K562 (cell line): ENCODE measurements around the gene PTPRM.

Source experiments
- BHLHE40 ChIP-seq: IDR thresholded peaks from 2 replicates; pipeline ENCODE4 v1.6.1; 2011; ENCODE audit warnings: low read length, improper control_type of control experiment
- CREB1 ChIP-seq, 2 experiments: sonication (generic) in 1 of 2; formaldehyde crosslinking in 1 of 2; IDR thresholded peaks; 2 replicates each; pipeline versions ENCODE4 v1.6.1 to v1.8.0; 2012 to 2022; ENCODE audit warnings: inconsistent platforms in 1 of 2, mild to moderate bottlenecking in 1 of 2, missing genetic modification reagents in 1 of 2, moderate library complexity in 1 of 2
- ELF4 ChIP-seq: fragments of 450-650 bp; formaldehyde crosslinking; IDR thresholded peaks from 2 replicates; pipeline ENCODE4 v1.4.0; 2022; ENCODE audit warnings: missing genetic modification characterization
- FOXJ3 ChIP-seq: sonication (generic); formaldehyde crosslinking; IDR thresholded peaks from 2 replicates; pipeline ENCODE4 v1.4.0; 2020; ENCODE audit warnings: mild to moderate bottlenecking, missing genetic modification reagents
- KAT2B ChIP-seq: IDR thresholded peaks from one replicate; pipeline ENCODE4 v1.6.1; 2012; ENCODE audit warnings: low read depth, mild to moderate bottlenecking, control low read depth, inconsistent platforms, low read length, moderate library complexity
- NR2C2 ChIP-seq, 2 experiments: fragments of 200-800 bp in 1 of 2; sonication (Bioruptor generic) in 1 of 2; sonication (generic) in 1 of 2; formaldehyde crosslinking in 1 of 2; IDR thresholded peaks; 2 replicates each; pipeline versions ENCODE4 v1.6.1 to v1.8.0; 2016 to 2022; ENCODE audit warnings: mild to moderate bottlenecking in 1 of 2, missing compliant biosample characterization in 1 of 2, missing genetic modification characterization in 1 of 2, missing genetic modification reagents in 1 of 2
- POLR2A ChIP-seq: fragments of 450-650 bp; conservative IDR thresholded peaks from 2 replicates; pipeline ENCODE4 v1.6.1; 2016
- POLR3A ChIP-seq: IDR thresholded peaks from 2 replicates; pipeline ENCODE4 v1.6.1; 2011; ENCODE audit warnings: borderline replicate concordance, mild to moderate bottlenecking, moderate library complexity; ENCODE audit not compliant: insufficient read length, insufficient read depth; ENCODE audit errors: extremely low read depth
- TAF9B ChIP-seq: fragments of 450-650 bp; IDR thresholded peaks from 2 replicates; pipeline ENCODE4 v1.6.1; 2018; ENCODE audit warnings: mild to moderate bottlenecking; ENCODE audit not compliant: partially characterized antibody
- THRAP3 ChIP-seq: fragments of 450-650 bp; IDR thresholded peaks from 2 replicates; pipeline ENCODE4 v1.6.1; 2016; ENCODE audit warnings: mild to moderate bottlenecking, inconsistent platforms, borderline replicate concordance
- ZBTB1 ChIP-seq: sonication (generic); formaldehyde crosslinking; IDR thresholded peaks from 2 replicates; pipeline ENCODE4 v1.8.1; 2023; ENCODE audit warnings: missing genetic modification reagents, low read depth, mild to moderate bottlenecking, borderline replicate concordance
- ZNF140 ChIP-seq: fragments of 250-450 bp; sonication (Bioruptor Pico); IDR thresholded peaks from 2 replicates; pipeline ENCODE4 v1.8.0; 2021; ENCODE audit warnings: moderate library complexity, mild to moderate bottlenecking, inconsistent platforms
- TF ChIP-seq, protein P1 (sequence below), 3 experiments: IDR thresholded peaks in 2 of 3; conservative IDR thresholded peaks in 1 of 3; 2 replicates each; pipeline ENCODE4 v1.5.1; 2011 to 2012; ENCODE audit warnings: low read length in 3 of 3, mild to moderate bottlenecking in 3 of 3, control low read depth in 2 of 3, improper control_type of control experiment in 1 of 3, inconsistent platforms in 1 of 3, low read depth in 1 of 3, mixed read lengths in 1 of 3, moderate library complexity in 1 of 3; ENCODE audit not compliant: insufficient read depth in 2 of 3

DNA sequence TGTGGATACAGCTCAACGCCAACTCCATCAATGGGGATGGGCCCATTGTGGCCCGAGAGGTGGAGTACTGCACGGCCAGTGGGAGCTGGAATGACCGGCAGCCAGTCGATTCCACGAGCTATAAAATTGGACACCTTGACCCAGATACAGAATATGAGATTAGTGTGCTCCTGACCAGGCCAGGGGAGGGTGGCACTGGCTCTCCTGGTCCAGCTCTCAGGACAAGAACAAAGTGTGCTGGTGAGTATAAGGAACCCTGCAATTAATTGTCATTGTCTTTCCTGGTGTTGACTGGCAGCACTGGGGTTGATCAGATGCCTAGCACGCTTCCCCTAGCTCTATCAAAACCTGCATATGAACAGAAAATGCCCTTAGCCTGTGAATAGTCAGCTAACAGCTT lies 388.1 kb downstream of the PTPRM start:
- TF ChIP-seq TAF9B (no peak), ZBTB1 (no peak), FOXJ3 (no peak), ZNF140 (no peak), NR2C2 (CRISPR knock-in tag; IDR thresholded peaks at IDR 0.05) (no peak), NR2C2 (tag; IDR thresholded peaks at IDR 0.05) (no peak), POLR3A (no peak), CREB1 (IDR thresholded peaks at IDR 0.05) (no peak), CREB1 (CRISPR knock-in tag; IDR thresholded peaks at IDR 0.05) (no peak), ELF4 (no peak), BHLHE40 (no peak), KAT2B (no peak), THRAP3 (no peak), POLR2A (no peak)
- TF ChIP-seq, protein P1, sequence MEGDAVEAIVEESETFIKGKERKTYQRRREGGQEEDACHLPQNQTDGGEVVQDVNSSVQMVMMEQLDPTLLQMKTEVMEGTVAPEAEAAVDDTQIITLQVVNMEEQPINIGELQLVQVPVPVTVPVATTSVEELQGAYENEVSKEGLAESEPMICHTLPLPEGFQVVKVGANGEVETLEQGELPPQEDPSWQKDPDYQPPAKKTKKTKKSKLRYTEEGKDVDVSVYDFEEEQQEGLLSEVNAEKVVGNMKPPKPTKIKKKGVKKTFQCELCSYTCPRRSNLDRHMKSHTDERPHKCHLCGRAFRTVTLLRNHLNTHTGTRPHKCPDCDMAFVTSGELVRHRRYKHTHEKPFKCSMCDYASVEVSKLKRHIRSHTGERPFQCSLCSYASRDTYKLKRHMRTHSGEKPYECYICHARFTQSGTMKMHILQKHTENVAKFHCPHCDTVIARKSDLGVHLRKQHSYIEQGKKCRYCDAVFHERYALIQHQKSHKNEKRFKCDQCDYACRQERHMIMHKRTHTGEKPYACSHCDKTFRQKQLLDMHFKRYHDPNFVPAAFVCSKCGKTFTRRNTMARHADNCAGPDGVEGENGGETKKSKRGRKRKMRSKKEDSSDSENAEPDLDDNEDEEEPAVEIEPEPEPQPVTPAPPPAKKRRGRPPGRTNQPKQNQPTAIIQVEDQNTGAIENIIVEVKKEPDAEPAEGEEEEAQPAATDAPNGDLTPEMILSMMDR (IDR thresholded peaks at IDR 0.05 in 2 of 3, conservative IDR thresholded peaks at IDR 0.05 in 1 of 3; ENCODE audit: insufficient read depth in 2 of 3, low read depth in 1 of 3, low read length in 3 of 3) = no peak
